A673 (cell line): ENCODE data around the gene SMTNL1. TPM values are rescaled to one million over a fixed set of nuclear protein-coding genes. Genes with fewer than 3 reads are reported as not detected.

Experiments
- BruUV-seq: library from RNA; stranded (reverse); fragments of 400-500 nt; replicated peaks from 2 replicates; lab custom pipeline; 2021; lab: Mats Ljungman, UMichigan
- CTCF ChIA-PET: fragments of 300-600 bp; sonication (Branson Sonifier 250); formaldehyde crosslinking; loops from one replicate; lab custom pipeline; 2022; ENCODE audit warnings: antibody characterized with exemption; lab: Charles Lee
- POLR2A ChIA-PET: fragments of 300-600 bp; sonication (Branson Sonifier 250); formaldehyde crosslinking; loops from one replicate; lab custom pipeline; 2022; ENCODE audit warnings: antibody characterized with exemption; ENCODE audit not compliant: low non-redundant PET; lab: Charles Lee
- DNase-seq: peaks from one replicate; pipeline ENCODE4 v3.0.0-alpha.2; 2015; ENCODE audit warnings: low spot score
- H3K27ac ChIP-seq: fragments of 200-600 bp; sonication (generic); 2 replicates; pipeline ENCODE4 v1.5.1; 2016; ENCODE audit warnings: mixed run types, low read depth, mild to moderate bottlenecking, mixed read lengths, antibody characterized with exemption, low read length; ENCODE audit not compliant: poor library complexity, severe bottlenecking
- H3K27me3 ChIP-seq: fragments of 200-600 bp; sonication (generic); replicated peaks from 2 replicates; pipeline ENCODE4 v1.6.1; 2017; ENCODE audit warnings: mixed run types, low read depth, mild to moderate bottlenecking, mixed read lengths, antibody characterized with exemption, low read length; ENCODE audit not compliant: insufficient read depth, poor library complexity
- H3K36me3 ChIP-seq: fragments of 200-600 bp; sonication (generic); 2 replicates; pipeline ENCODE4 v1.6.1; 2016; ENCODE audit warnings: mixed run types, mild to moderate bottlenecking, mixed read lengths, antibody characterized with exemption, low read length; ENCODE audit not compliant: insufficient read depth, poor library complexity, severe bottlenecking
- H3K4me1 ChIP-seq: fragments of 200-600 bp; sonication (generic); 2 replicates; pipeline ENCODE4 v1.6.1; 2017; ENCODE audit warnings: mixed run types, mild to moderate bottlenecking, mixed read lengths, antibody characterized with exemption, low read length; ENCODE audit not compliant: insufficient read depth, poor library complexity, severe bottlenecking
- H3K4me3 ChIP-seq: fragments of 200-600 bp; sonication (generic); 2 replicates; pipeline ENCODE4 v1.5.1; 2016; ENCODE audit warnings: low read depth, mixed run types, mild to moderate bottlenecking, mixed read lengths, low read length; ENCODE audit not compliant: poor library complexity, severe bottlenecking
- H3K9me3 ChIP-seq: fragments of 200-600 bp; sonication (generic); 2 replicates; pipeline ENCODE4 v1.6.1; 2016; ENCODE audit warnings: mixed run types, low read depth, mild to moderate bottlenecking, mixed read lengths, antibody characterized with exemption, low read length; ENCODE audit not compliant: poor library complexity, severe bottlenecking
- EZH2 ChIP-seq: fragments of 200-600 bp; sonication (generic); IDR thresholded peaks from 2 replicates; pipeline ENCODE4 v1.6.1; 2017; ENCODE audit warnings: borderline replicate concordance, low read depth, mild to moderate bottlenecking, mixed read lengths, antibody characterized with exemption, low read length; ENCODE audit not compliant: poor library complexity, severe bottlenecking
- intact Hi-C: fragments of 100-400 bp; cut with micrococcal nuclease; formaldehyde crosslinking; loops from one replicate; pipeline ENCODE4 v1.10.0; 2022; ENCODE audit not compliant: unreplicated experiment
- total RNA-seq: library from RNA; stranded (reverse); gene quantifications from 2 replicates; pipeline ENCODE4 v1.2.3, GENCODE V29; 2021
- TF ChIP-seq, protein P1 (sequence below): fragments of 300-800, 200-600 bp; sonication (generic); conservative IDR thresholded peaks from 2 replicates; pipeline ENCODE4 v1.5.1; 2017; ENCODE audit warnings: low read depth, mild to moderate bottlenecking, antibody characterized with exemption, low read length, moderate library complexity, mixed read lengths

SMTNL1 gene
- total RNA-seq, 1 experiment from 2014 or later: not detected

GRCh38 chr11:57568330-57568766, 31.0 kb downstream of the SMTNL1 start:
- peak; percentile 91 for DNase-seq
- peak overlapping the region; percentile 68 for H3K4me3 ChIP-seq
- BruUV-seq: no TSS peak
- H3K4me1 ChIP-seq: no peaks in the 10 kb centered on the region
- H3K27ac ChIP-seq: peak overlapping the region; percentile 68
- ChIA-PET CTCF (interaction anchor here (0.8 to 2.3 kb wide), 5 partner anchors 10 to 232 kb away, joined by 3 to 50 read pairs (median 5); no protein-coding TSS in a partner anchor), POLR2A (interaction anchor here (1.0 kb wide), 2 partner anchors 73 to 80 kb away, joined by 5 to 11 read pairs; no protein-coding TSS in a partner anchor)
- no peaks in the 10 kb centered on the region for H3K9me3 ChIP-seq
- intact Hi-C loops: loop anchor here (1.0 to 10.0 kb wide), 3 partner anchors 73 to 946 kb away; no protein-coding TSS in a partner anchor
- no peaks in the 10 kb centered on the region for H3K36me3 ChIP-seq
- no peaks in the 10 kb centered on the region for H3K27me3 ChIP-seq
- no peak for TF ChIP-seq EZH2
- TF ChIP-seq, protein P1, sequence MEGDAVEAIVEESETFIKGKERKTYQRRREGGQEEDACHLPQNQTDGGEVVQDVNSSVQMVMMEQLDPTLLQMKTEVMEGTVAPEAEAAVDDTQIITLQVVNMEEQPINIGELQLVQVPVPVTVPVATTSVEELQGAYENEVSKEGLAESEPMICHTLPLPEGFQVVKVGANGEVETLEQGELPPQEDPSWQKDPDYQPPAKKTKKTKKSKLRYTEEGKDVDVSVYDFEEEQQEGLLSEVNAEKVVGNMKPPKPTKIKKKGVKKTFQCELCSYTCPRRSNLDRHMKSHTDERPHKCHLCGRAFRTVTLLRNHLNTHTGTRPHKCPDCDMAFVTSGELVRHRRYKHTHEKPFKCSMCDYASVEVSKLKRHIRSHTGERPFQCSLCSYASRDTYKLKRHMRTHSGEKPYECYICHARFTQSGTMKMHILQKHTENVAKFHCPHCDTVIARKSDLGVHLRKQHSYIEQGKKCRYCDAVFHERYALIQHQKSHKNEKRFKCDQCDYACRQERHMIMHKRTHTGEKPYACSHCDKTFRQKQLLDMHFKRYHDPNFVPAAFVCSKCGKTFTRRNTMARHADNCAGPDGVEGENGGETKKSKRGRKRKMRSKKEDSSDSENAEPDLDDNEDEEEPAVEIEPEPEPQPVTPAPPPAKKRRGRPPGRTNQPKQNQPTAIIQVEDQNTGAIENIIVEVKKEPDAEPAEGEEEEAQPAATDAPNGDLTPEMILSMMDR: no peak

GRCh38 chr11:57571606-57572005, 34.2 kb downstream of the SMTNL1 start:
- H3K27ac ChIP-seq: no peak overlapping the region
- ChIA-PET CTCF (interaction anchor here (0.8 to 1.1 kb wide), 2 partner anchors 70 to 73 kb away, joined by 3 to 4 read pairs; no protein-coding TSS in a partner anchor), POLR2A (no interaction called here)
- DNase-seq: no peak
- no peaks in the 10 kb centered on the region for H3K4me1 ChIP-seq
- BruUV-seq: no TSS peak
- intact Hi-C loops: no loop called here
- TF ChIP-seq, protein P1: no peak
- TF ChIP-seq EZH2: no peak
- H3K4me3 ChIP-seq: no peak overlapping the region
- H3K27me3 ChIP-seq: no peaks in the 10 kb centered on the region
- H3K9me3 ChIP-seq: no peaks in the 10 kb centered on the region
- no peaks in the 10 kb centered on the region for H3K36me3 ChIP-seq

GRCh38 chr11:57574061-57574460, 36.7 kb downstream of the SMTNL1 start:
- intact Hi-C loops: no loop called here
- Histone ChIP-seq H3K4me3 (no peak overlapping the region), H3K4me1 (no peaks in the 10 kb centered on the region), H3K27ac (no peak overlapping the region), H3K9me3 (no peaks in the 10 kb centered on the region), H3K27me3 (no peaks in the 10 kb centered on the region), H3K36me3 (no peaks in the 10 kb centered on the region)
- TF ChIP-seq EZH2: no peak
- TF ChIP-seq, protein P1: no peak
- BruUV-seq: no TSS peak
- DNase-seq: no peak
- ChIA-PET CTCF (interaction anchor here (0.5 kb wide), 1 partner anchor 53 kb away, joined by 3 read pairs; no protein-coding TSS in a partner anchor), POLR2A (no interaction called here)
